SU-DHL-6 (cell line): ENCODE results near the gene RAPSN.

ENCODE experiments used
- H2AFZ ChIP-seq: fragments of 200-600 bp; sonication (generic); 2 replicates; pipeline ENCODE4 v1.6.1; 2014; ENCODE audit warnings: low read depth, mild to moderate bottlenecking, moderate library complexity, mixed read lengths, antibody characterized with exemption, low read length; ENCODE audit not compliant: severe bottlenecking
- H3F3A ChIP-seq: fragments of 200-600 bp; shearing (Covaris generic); 2 replicates; pipeline ENCODE4 v1.6.0; 2016; ENCODE audit warnings: antibody characterized with exemption, mild to moderate bottlenecking; ENCODE audit not compliant: insufficient read depth
- H3K27ac ChIP-seq: fragments of 200-600 bp; sonication (generic); 2 replicates; pipeline ENCODE4 v1.5.1; 2016; ENCODE audit warnings: low read depth, mild to moderate bottlenecking, low read length, moderate library complexity, mixed read lengths
- H3K27me3 ChIP-seq: fragments of 200-600 bp; sonication (generic), shearing (Covaris generic); 2 replicates; pipeline ENCODE4 v1.6.0; 2014; ENCODE audit warnings: mild to moderate bottlenecking, low read length
- H3K36me3 ChIP-seq: fragments of 200-600 bp; sonication (generic); 2 replicates; pipeline ENCODE4 v1.6.1; 2014; ENCODE audit warnings: mild to moderate bottlenecking, low read length, mixed read lengths
- H3K4me2 ChIP-seq: fragments of 300-600, 200-600 bp; shearing (Covaris generic), sonication (generic); 2 replicates; pipeline ENCODE4 v1.6.0; 2014; ENCODE audit warnings: low read length, low read depth, mild to moderate bottlenecking; ENCODE audit not compliant: poor library complexity, severe bottlenecking
- H3K4me3 ChIP-seq: fragments of 200-600 bp; sonication (generic); 2 replicates; pipeline ENCODE4 v1.5.1; 2014; ENCODE audit warnings: antibody characterized with exemption, low read length, mild to moderate bottlenecking, mixed read lengths; ENCODE audit not compliant: insufficient read depth, poor library complexity, severe bottlenecking
- H3K79me2 ChIP-seq: fragments of 200-600 bp; sonication (generic); 2 replicates; pipeline ENCODE4 v1.6.1; 2014; ENCODE audit warnings: mild to moderate bottlenecking, low read length, moderate library complexity; ENCODE audit not compliant: insufficient read depth
- H3K9ac ChIP-seq: fragments of 200-600 bp; sonication (generic); 2 replicates; pipeline ENCODE4 v1.7.0; 2014; ENCODE audit warnings: mild to moderate bottlenecking, low read length
- H3K9me2 ChIP-seq: fragments of 200-600 bp; sonication (generic); replicated peaks from 2 replicates; pipeline ENCODE4 v1.6.1; 2014; ENCODE audit warnings: low read length; ENCODE audit not compliant: insufficient read depth
- H3K9me3 ChIP-seq: fragments of 200-600 bp; sonication (generic); 2 replicates; pipeline ENCODE4 v1.6.1; 2014; ENCODE audit warnings: low read length, mixed read lengths; ENCODE audit not compliant: insufficient read depth
- H4K20me1 ChIP-seq: fragments of 200-600 bp; sonication (generic); 2 replicates; pipeline ENCODE4 v1.6.1; 2014; ENCODE audit warnings: low read depth, mild to moderate bottlenecking, antibody characterized with exemption, low read length, moderate library complexity, mixed read lengths
- EZH2phosphoT487 ChIP-seq: fragments of 200-600 bp; sonication (generic), shearing (Covaris generic); conservative IDR thresholded peaks from 2 replicates; pipeline ENCODE4 v1.6.1; 2018; ENCODE audit warnings: mild to moderate bottlenecking, antibody characterized with exemption, low read length, moderate library complexity, mixed read lengths
- TF ChIP-seq, protein P1 (sequence below): fragments of 200-600 bp; sonication (generic); IDR thresholded peaks from one replicate; pipeline ENCODE4 v1.5.1; 2017; ENCODE audit warnings: antibody characterized with exemption, mild to moderate bottlenecking, low read length, moderate library complexity; ENCODE audit not compliant: insufficient read depth, poor library complexity, severe bottlenecking

The RAPSN gene

DNA sequence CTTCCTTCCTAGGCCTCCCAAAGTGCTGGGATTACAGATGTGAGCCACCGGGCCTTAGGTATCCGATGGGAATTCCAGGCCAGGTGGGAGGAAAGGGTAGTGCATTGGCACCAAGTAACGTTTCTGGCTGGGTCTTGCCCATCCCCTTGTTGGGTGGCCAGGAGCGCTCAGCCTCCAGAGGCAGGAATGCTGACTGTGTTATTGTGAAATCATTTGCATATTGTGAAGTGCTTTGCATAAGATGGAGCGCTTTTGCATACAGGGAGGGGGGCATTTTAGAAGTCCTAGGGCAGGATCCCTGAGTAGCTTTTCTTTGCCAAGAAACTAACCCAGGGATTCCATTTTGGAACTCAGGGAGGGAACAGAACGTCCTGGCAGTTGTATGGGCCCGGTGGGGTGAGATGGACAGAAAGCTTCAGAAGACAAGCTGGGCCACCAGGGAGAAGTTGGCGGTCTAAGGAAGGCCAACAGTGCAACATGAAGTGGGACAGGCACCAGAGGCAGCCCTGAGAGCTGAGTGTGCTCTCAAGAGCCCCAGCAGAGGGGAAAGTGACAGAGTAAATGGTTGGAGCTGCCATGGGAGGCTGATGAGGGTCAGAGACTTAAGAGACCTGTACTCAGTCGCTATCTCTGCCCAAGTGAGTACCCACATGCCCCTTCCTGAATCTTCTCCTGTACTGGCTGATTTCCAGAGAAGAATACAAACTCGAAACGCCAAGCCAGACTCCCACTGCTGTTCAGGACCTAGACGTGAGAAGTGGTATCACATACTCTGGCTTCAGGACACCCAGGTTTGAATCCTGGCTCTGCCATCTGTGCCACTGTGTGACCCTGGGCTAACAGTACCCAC lies 41.8 kb downstream of the RAPSN start:
- H3K36me3 ChIP-seq: no peaks in the 10 kb centered on the region

DNA sequence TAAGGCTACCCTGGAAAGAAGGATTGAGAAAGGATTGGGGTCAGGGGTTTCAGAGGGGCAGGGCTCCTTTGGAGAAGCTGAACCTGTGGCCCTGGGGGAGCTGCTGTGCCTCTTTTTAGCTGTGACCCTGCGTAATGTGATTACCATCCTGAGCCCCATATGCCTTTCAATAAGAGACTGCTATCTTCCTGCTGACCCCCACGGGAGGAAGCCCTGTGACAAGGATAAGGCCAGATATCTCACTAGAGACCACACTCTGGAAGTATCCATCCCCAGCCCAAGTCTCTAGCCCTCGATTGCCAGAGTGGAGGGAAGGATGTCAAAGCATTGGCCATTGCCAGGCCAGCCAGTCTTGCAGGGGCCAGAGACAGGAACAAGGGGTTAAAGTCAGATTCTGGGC lies 45.4 kb downstream of the RAPSN start:
- Histone ChIP-seq H2AFZ (no peak overlapping the region), H3K9me2 (no peaks in the 10 kb centered on the region), H3K9ac (no peak overlapping the region), H3K27me3 (no peaks in the 10 kb centered on the region), H4K20me1 (no peaks in the 10 kb centered on the region), H3K4me3 (no peak overlapping the region), H3K79me2 (no peaks in the 10 kb centered on the region), H3K9me3 (no peaks in the 10 kb centered on the region), H3K27ac (no peak overlapping the region), H3K36me3 (no peaks in the 10 kb centered on the region), H3K4me2 (no peak overlapping the region), H3F3A (peaks cover 49% of the 10 kb centered on the region)
- TF ChIP-seq, protein P1, sequence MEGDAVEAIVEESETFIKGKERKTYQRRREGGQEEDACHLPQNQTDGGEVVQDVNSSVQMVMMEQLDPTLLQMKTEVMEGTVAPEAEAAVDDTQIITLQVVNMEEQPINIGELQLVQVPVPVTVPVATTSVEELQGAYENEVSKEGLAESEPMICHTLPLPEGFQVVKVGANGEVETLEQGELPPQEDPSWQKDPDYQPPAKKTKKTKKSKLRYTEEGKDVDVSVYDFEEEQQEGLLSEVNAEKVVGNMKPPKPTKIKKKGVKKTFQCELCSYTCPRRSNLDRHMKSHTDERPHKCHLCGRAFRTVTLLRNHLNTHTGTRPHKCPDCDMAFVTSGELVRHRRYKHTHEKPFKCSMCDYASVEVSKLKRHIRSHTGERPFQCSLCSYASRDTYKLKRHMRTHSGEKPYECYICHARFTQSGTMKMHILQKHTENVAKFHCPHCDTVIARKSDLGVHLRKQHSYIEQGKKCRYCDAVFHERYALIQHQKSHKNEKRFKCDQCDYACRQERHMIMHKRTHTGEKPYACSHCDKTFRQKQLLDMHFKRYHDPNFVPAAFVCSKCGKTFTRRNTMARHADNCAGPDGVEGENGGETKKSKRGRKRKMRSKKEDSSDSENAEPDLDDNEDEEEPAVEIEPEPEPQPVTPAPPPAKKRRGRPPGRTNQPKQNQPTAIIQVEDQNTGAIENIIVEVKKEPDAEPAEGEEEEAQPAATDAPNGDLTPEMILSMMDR: no peak
- no peak for TF ChIP-seq EZH2phosphoT487

More for the DNA sequence above, 41.8 kb downstream of the RAPSN start:
- Histone ChIP-seq H3K27me3 (no peaks in the 10 kb centered on the region), H3K9ac (peak overlapping the region; percentile 68), H3K9me2 (no peaks in the 10 kb centered on the region), H3K4me2 (peak overlapping the region; percentile 89), H2AFZ (peak overlapping the region; percentile 36), H3K9me3 (no peaks in the 10 kb centered on the region), H3K4me3 (peak overlapping the region; percentile 67), H3K79me2 (no peaks in the 10 kb centered on the region), H3F3A (peaks cover 28% of the 10 kb centered on the region), H4K20me1 (no peaks in the 10 kb centered on the region), H3K27ac (peak overlapping the region; percentile 82)
- TF ChIP-seq, protein P1: no peak
- no peak for TF ChIP-seq EZH2phosphoT487

- Histone ChIP-seq H3K79me2 (no peaks in the 10 kb centered on the region), H3K27ac (0 out of 2 replicates have a peak overlapping the region, but pooled peaks have one; percentile 14), H3K9me2 (no peaks in the 10 kb centered on the region), H3K4me2 (no peak overlapping the region), H3K9me3 (no peaks in the 10 kb centered on the region), H3K4me3 (no peak overlapping the region), H3K36me3 (no peaks in the 10 kb centered on the region), H3F3A (peaks cover 49% of the 10 kb centered on the region), H2AFZ (no peak overlapping the region), H4K20me1 (no peaks in the 10 kb centered on the region), H3K27me3 (no peaks in the 10 kb centered on the region), H3K9ac (no peak overlapping the region)
- TF ChIP-seq, protein P1: no peak
- no peak for TF ChIP-seq EZH2phosphoT487
These were observed 45.8 kb downstream of the RAPSN start for GRCh38 chr11:47403135-47403534.
